NCI-H1417 (cell line): Measurements from ENCODE around the gene ABTB1.
A peak's percentile ranks its signal among the peaks of the same experiment; 100 is the strongest.

Source experiments
- DNase-seq, 3 experiments: peaks; one replicate each; lab custom pipeline; 2025; lab: John Stamatoyannopoulos, UW

Gene ABTB1

DNA sequence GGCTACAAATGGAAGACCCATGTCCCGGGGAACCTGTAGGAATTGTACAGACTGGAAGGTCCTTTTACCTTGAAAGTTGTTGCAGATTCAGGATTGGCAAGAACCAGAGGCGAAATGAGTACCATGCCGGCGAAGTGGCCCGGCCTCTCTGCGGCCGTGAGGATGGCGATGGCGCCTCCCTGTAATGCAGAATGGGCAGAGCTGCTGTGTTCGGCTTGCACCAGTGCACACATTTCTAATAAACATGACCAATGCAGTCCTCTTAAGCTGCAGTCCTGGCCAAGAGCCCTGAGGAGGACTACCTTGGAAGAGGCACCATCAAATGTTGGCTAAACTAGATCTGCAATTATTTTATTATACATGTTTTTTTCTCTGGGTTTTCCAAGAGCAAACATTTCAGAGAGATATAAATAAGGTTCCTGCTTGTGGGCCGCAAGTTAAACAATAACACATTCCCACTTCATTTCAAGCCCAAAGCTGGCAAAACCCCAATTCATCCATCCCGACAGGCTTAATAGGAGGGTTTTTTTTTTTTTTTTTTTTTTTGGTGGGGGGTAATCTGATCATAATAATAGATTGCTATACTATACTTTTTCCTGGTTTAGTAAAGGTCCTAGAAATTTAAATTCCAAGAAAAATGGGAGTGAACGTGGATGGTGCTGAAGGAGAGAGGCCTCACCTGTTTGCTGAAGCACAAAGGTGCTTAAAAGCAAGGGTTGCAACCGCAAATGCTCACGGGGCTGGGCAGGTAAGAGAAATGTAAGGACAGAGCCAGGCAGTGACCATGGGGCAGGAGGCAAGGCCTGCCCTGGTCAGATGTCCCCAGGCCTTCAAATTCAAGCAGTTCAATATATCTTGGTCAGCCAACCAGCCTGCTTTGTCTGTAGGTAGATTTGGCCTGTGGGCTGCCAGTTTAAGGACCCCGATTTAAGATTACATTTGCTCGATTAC, 48.5 kb downstream of the ABTB1 start:
- peak in 1 of 3 experiments; percentile 11 for DNase-seq

GRCh38 chr3:127722091-127722784, 49.5 kb downstream of the ABTB1 start:
- peak in 2 of 3 experiments; percentile 24 to 47 for DNase-seq

DNA sequence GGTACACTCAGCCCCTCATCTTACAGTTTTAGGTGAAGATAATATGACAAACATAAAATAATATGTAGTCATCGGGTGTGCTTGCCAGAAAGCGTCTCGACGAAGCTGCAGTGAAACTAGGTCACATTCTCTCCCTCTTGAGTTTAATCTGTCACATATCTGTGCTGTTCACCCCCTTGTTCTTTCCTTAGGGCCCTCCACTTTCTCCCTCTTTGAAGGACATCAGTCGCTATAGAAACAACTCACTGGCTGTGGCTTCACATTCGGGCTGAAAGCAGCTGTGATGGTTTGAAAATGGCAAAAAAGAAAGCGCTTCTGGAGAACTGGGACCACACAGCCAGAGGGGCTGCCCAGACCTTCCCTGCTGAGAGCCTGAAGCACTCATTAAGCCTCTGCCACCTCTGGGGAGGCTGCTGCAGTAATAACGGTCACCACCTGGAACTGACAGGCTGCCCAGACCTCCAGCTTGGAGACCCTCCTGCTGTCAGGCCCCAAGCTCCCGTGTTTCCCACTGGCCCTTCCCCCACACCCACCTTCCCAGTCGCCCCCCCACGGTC, 50.3 kb downstream of the ABTB1 start:
- DNase-seq: peak; percentile 43 to 91 (median 73)

- no peak for DNase-seq
Observed at GRCh38 chr3:127726894-127727293, 54.1 kb downstream of the ABTB1 start.

- DNase-seq: peak in 1 of 3 experiments; percentile 35
Observed at GRCh38 chr3:127728417-127729015, 55.8 kb downstream of the ABTB1 start.

DNA sequence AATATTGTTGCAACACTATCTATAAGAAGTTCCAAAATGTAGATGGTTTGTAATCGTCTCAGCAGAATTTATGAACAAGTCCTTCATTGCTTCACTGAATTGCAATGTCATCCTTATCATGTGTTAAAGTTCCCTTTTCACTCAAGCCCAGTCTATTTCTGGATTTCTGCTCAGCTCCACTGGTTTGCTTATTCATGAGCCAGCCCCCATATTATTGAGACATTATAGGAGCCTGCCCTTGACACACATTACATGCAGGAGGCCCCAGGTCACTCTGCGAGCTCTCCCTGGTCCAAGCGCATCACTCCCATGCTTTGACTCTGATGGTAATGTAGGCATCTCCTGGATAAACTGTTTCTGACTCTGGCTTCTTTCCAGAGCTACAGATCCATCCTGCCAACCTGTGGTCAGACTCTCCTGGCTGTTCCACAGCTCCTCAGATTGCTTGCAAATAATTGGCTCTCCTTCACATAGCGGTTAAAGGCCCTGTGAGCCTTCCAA, 56.9 kb downstream of the ABTB1 start:
- no peak for DNase-seq

DNA sequence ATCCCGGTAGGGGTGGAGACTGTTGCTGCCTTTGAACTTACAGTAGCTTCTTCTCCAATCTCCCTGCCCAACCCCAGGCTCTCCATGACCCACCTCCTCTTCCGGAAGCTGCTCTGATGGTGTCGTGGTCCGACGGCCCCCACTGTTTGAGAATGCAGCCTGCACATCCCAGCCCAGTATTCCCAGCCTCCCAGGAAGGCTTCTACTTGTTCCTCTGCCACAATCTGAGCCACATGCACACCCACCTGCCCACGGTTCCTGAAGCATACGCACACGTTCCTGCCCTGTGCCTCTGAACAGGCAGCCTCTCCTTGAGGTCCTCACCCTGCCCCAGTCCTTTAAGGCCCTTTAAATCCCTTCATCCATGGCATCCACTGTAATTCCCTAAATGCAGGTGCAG, 57.4 kb downstream of the ABTB1 start:
- peak in 1 of 3 experiments; percentile 18 for DNase-seq
